Measurements from ENCODE around the gene MAST2. TPM values are rescaled to one million over a fixed set of nuclear protein-coding genes. Genes with fewer than 3 reads are reported as not detected.
"Not testable (repeated sequence)": the region's sequence is repeated elsewhere in the genome, so short reads cannot be mapped to it uniquely, and the experiment has no call there.

Gene MAST2
- total and polyA plus RNA-seq, 9 donors = 32.4 to 107 (median 83.7) TPM

GRCh38 chr1:45870500-45870899, 67.1 kb downstream of the MAST2 start:
- no peak for DNase-seq
- Histone ChIP-seq H3K27ac (ENCODE audit: low read length) (no peak overlapping the region), H3K27me3 (ENCODE audit: control insufficient read depth, insufficient read depth, low read length) (no peaks in the 10 kb centered on the region), H3K4me1 (ENCODE audit: control insufficient read depth, insufficient read depth, low read length) (no peaks in the 10 kb centered on the region), H3K4me3 (ENCODE audit: low read length) (no peak overlapping the region), H3K9me3 (replicated peaks; ENCODE audit: control insufficient read depth, low read depth, low read length) (no peaks in the 10 kb centered on the region), H3K36me3 (ENCODE audit: control insufficient read depth, insufficient read depth, low read length) (no peaks in the 10 kb centered on the region)
- 100% methylated on average over 2 of the region's 6 CpGs for WGBS (ENCODE audit: insufficient coverage)

- not testable (repeated sequence) for H3K4me3 ChIP-seq (ENCODE audit: low read length); H3K27ac ChIP-seq (ENCODE audit: low read length); H3K36me3 ChIP-seq (ENCODE audit: control insufficient read depth, insufficient read depth, low read length); H3K9me3 ChIP-seq (replicated peaks; ENCODE audit: control insufficient read depth, low read depth, low read length); H3K27me3 ChIP-seq (ENCODE audit: control insufficient read depth, insufficient read depth, low read length); DNase-seq; H3K4me1 ChIP-seq (ENCODE audit: control insufficient read depth, insufficient read depth, low read length)
- WGBS (ENCODE audit: insufficient coverage) = 96% methylated on average over 8 of the region's 14 CpGs
Measured at GRCh38 chr1:45872173-45872801, 68.9 kb downstream of the MAST2 start.

GRCh38 chr1:45876000-45876617, 72.7 kb downstream of the MAST2 start:
- no peak overlapping the region for H3K4me3 ChIP-seq (ENCODE audit: low read length)
- no peaks in the 10 kb centered on the region for H3K36me3 ChIP-seq (ENCODE audit: control insufficient read depth, insufficient read depth, low read length)
- no peak overlapping the region for H3K27ac ChIP-seq (ENCODE audit: low read length)
- H3K9me3 ChIP-seq (replicated peaks; ENCODE audit: control insufficient read depth, low read depth, low read length) = no peaks in the 10 kb centered on the region
- H3K27me3 ChIP-seq (ENCODE audit: control insufficient read depth, insufficient read depth, low read length) = no peaks in the 10 kb centered on the region
- no peaks in the 10 kb centered on the region for H3K4me1 ChIP-seq (ENCODE audit: control insufficient read depth, insufficient read depth, low read length)
- WGBS (ENCODE audit: insufficient coverage) = 64% methylated on average over 2 of the region's 2 CpGs
- no peak for DNase-seq

- no peak overlapping the region for H3K27ac ChIP-seq (ENCODE audit: low read length)
- WGBS (ENCODE audit: insufficient coverage) = no CpG with 5 or more reads among the region's 4 CpGs
Measured at GRCh38 chr1:45877264-45877663, 73.9 kb downstream of the MAST2 start.

GRCh38 chr1:45879885-45880598, 76.6 kb downstream of the MAST2 start:
- Histone ChIP-seq H3K27ac (ENCODE audit: low read length) (no peak overlapping the region), H3K9me3 (replicated peaks; ENCODE audit: control insufficient read depth, low read depth, low read length) (no peaks in the 10 kb centered on the region), H3K27me3 (ENCODE audit: control insufficient read depth, insufficient read depth, low read length) (no peaks in the 10 kb centered on the region), H3K36me3 (ENCODE audit: control insufficient read depth, insufficient read depth, low read length) (no peaks in the 10 kb centered on the region), H3K4me3 (ENCODE audit: low read length) (no peak overlapping the region), H3K4me1 (ENCODE audit: control insufficient read depth, insufficient read depth, low read length) (peaks cover 2% of the 10 kb centered on the region)
- no peak for DNase-seq
- no CpG with 5 or more reads among the region's 4 CpGs for WGBS (ENCODE audit: insufficient coverage)

More at GRCh38 chr1:45877264-45877663, 73.9 kb downstream of the MAST2 start:
- H3K4me1 ChIP-seq (ENCODE audit: control insufficient read depth, insufficient read depth, low read length) = no peaks in the 10 kb centered on the region
- no peak for DNase-seq
- no peak overlapping the region for H3K4me3 ChIP-seq (ENCODE audit: low read length)
- no peaks in the 10 kb centered on the region for H3K36me3 ChIP-seq (ENCODE audit: control insufficient read depth, insufficient read depth, low read length)
- H3K9me3 ChIP-seq (replicated peaks; ENCODE audit: control insufficient read depth, low read depth, low read length) = no peaks in the 10 kb centered on the region
- H3K27me3 ChIP-seq (ENCODE audit: control insufficient read depth, insufficient read depth, low read length) = no peaks in the 10 kb centered on the region

GRCh38 chr1:45880930-45881329, 77.5 kb downstream of the MAST2 start:
- no peak overlapping the region for H3K27ac ChIP-seq (ENCODE audit: low read length)
- H3K4me3 ChIP-seq (ENCODE audit: low read length) = no peak overlapping the region
- no peaks in the 10 kb centered on the region for H3K36me3 ChIP-seq (ENCODE audit: control insufficient read depth, insufficient read depth, low read length)
- no CpG with 5 or more reads among the region's 3 CpGs for WGBS (ENCODE audit: insufficient coverage)
- peaks cover 2% of the 10 kb centered on the region for H3K4me1 ChIP-seq (ENCODE audit: control insufficient read depth, insufficient read depth, low read length)
- no peaks in the 10 kb centered on the region for H3K9me3 ChIP-seq (replicated peaks; ENCODE audit: control insufficient read depth, low read depth, low read length)
- DNase-seq = peak; percentile 25
- no peaks in the 10 kb centered on the region for H3K27me3 ChIP-seq (ENCODE audit: control insufficient read depth, insufficient read depth, low read length)

GRCh38 chr1:45883658-45884057, 80.2 kb downstream of the MAST2 start:
- WGBS (ENCODE audit: insufficient coverage) = no CpG with 5 or more reads among the region's 1 CpG

GRCh38 chr1:45884700-45885099, 81.3 kb downstream of the MAST2 start:
- Histone ChIP-seq H3K4me3 (ENCODE audit: low read length) (no peak overlapping the region), H3K27me3 (ENCODE audit: control insufficient read depth, insufficient read depth, low read length) (no peaks in the 10 kb centered on the region), H3K9me3 (replicated peaks; ENCODE audit: control insufficient read depth, low read depth, low read length) (no peaks in the 10 kb centered on the region), H3K36me3 (ENCODE audit: control insufficient read depth, insufficient read depth, low read length) (no peaks in the 10 kb centered on the region), H3K27ac (ENCODE audit: low read length) (no peak overlapping the region), H3K4me1 (ENCODE audit: control insufficient read depth, insufficient read depth, low read length) (peaks cover 4% of the 10 kb centered on the region)
- no CpG with 5 or more reads among the region's 1 CpG for WGBS (ENCODE audit: insufficient coverage)
- DNase-seq = no peak

More at GRCh38 chr1:45883658-45884057, 80.2 kb downstream of the MAST2 start:
- H3K9me3 ChIP-seq (replicated peaks; ENCODE audit: control insufficient read depth, low read depth, low read length) = no peaks in the 10 kb centered on the region
- peaks cover 4% of the 10 kb centered on the region for H3K4me1 ChIP-seq (ENCODE audit: control insufficient read depth, insufficient read depth, low read length)
- no peak for DNase-seq
- H3K27me3 ChIP-seq (ENCODE audit: control insufficient read depth, insufficient read depth, low read length) = no peaks in the 10 kb centered on the region
- H3K27ac ChIP-seq (ENCODE audit: low read length) = no peak overlapping the region
- no peak overlapping the region for H3K4me3 ChIP-seq (ENCODE audit: low read length)
- no peaks in the 10 kb centered on the region for H3K36me3 ChIP-seq (ENCODE audit: control insufficient read depth, insufficient read depth, low read length)

- no CpG with 5 or more reads among the region's 2 CpGs for WGBS (ENCODE audit: insufficient coverage)
- no peak for DNase-seq
- H3K9me3 ChIP-seq (replicated peaks; ENCODE audit: control insufficient read depth, low read depth, low read length) = no peaks in the 10 kb centered on the region
- H3K4me3 ChIP-seq (ENCODE audit: low read length) = no peak overlapping the region
- H3K27me3 ChIP-seq (ENCODE audit: control insufficient read depth, insufficient read depth, low read length) = no peaks in the 10 kb centered on the region
- H3K4me1 ChIP-seq (ENCODE audit: control insufficient read depth, insufficient read depth, low read length) = peaks cover 4% of the 10 kb centered on the region
- no peaks in the 10 kb centered on the region for H3K36me3 ChIP-seq (ENCODE audit: control insufficient read depth, insufficient read depth, low read length)
- H3K27ac ChIP-seq (ENCODE audit: low read length) = no peak overlapping the region
Measured at GRCh38 chr1:45886229-45886628, 82.8 kb downstream of the MAST2 start.

GRCh38 chr1:45887156-45887842, 83.9 kb downstream of the MAST2 start:
- Histone ChIP-seq H3K36me3 (ENCODE audit: control insufficient read depth, insufficient read depth, low read length) (no peaks in the 10 kb centered on the region), H3K4me3 (ENCODE audit: low read length) (no peak overlapping the region), H3K9me3 (replicated peaks; ENCODE audit: control insufficient read depth, low read depth, low read length) (no peaks in the 10 kb centered on the region), H3K4me1 (ENCODE audit: control insufficient read depth, insufficient read depth, low read length) (peaks cover 4% of the 10 kb centered on the region), H3K27ac (ENCODE audit: low read length) (peak overlapping the region; percentile 9), H3K27me3 (ENCODE audit: control insufficient read depth, insufficient read depth, low read length) (no peaks in the 10 kb centered on the region)
- 100% methylated on average over 1 of the region's 1 CpG for WGBS (ENCODE audit: insufficient coverage)
- peak; percentile 21 for DNase-seq

All from muscle of leg (tissue), 11 donors.